K562 (cell line): ENCODE data around the gene LMTK2. TPM values are rescaled to one million over a fixed set of nuclear protein-coding genes. Genes with fewer than 3 reads are reported as not detected.

ENCODE experiments used
- ATAC-seq: fragments of 200-7000 bp; cut with Tn5 transposase; 3 replicates; pipeline ENCODE4 v1.9.1; 2020; ENCODE audit warnings: moderate library complexity
- BruUV-seq: library from RNA; stranded (reverse); fragments of 400-500 nt; replicated peaks from 2 replicates; lab custom pipeline; 2021; lab: Mats Ljungman, UMichigan
- CTCF ChIA-PET: fragments of 300-600 bp; formaldehyde crosslinking; extraction: SDS; loops from one replicate; lab custom pipeline; 2021; ENCODE audit warnings: low intra/inter-chr PET ratio; lab: Yijun Ruan, JAX
- POLR2A ChIA-PET: fragments of 300-600, 350-650 bp; sonication (Branson Sonifier 250); formaldehyde crosslinking; extraction: SDS; loops from one replicate; lab custom pipeline; 2021; ENCODE audit warnings: antibody characterized with exemption, inconsistent platforms; lab: Yijun Ruan, JAX
- DNase-seq, 4 experiments: peaks; one replicate each; pipeline versions ENCODE4 v3.0.0 to v3.0.0-alpha.2; 2011 to 2018; ENCODE audit warnings: low spot score in 3 of 4, mixed read lengths in 3 of 4; ENCODE audit errors: extremely low read depth in 1 of 4
- FAIRE-seq: peaks from 2 replicates; lab custom pipeline; 2011; peaks lifted over from hg19 to GRCh38; lab: Jason Lieb, UNC
- H2AFZ ChIP-seq: 2 replicates; pipeline ENCODE4 v1.6.0; 2011; ENCODE audit warnings: low read depth, low read length, control low read depth, inconsistent platforms
- H3K27ac ChIP-seq: fragments of 200-600 bp; 3 replicates; pipeline ENCODE4 v1.8.0; 2011; ENCODE audit warnings: low read depth, mild to moderate bottlenecking, control low read depth, inconsistent platforms, low read length, moderate library complexity, mixed read lengths; ENCODE audit errors: extremely low read depth
- H3K27me3 ChIP-seq, 2 experiments: fragments of 300-600 bp in 1 of 2; 2 replicates in 1 of 2; 3 replicates in 1 of 2; pipeline versions ENCODE4 v1.6.0 to v1.8.0; 2011; ENCODE audit warnings: inconsistent platforms in 2 of 2, low read length in 2 of 2, mild to moderate bottlenecking in 1 of 2, mixed read lengths in 1 of 2, moderate library complexity in 1 of 2; ENCODE audit not compliant: control insufficient read depth in 2 of 2, insufficient read depth in 2 of 2
- H3K36me3 ChIP-seq: fragments of 300-600 bp; 3 replicates; pipeline ENCODE4 v1.8.0; 2011; ENCODE audit warnings: mild to moderate bottlenecking, low read length, inconsistent platforms; ENCODE audit not compliant: control insufficient read depth, insufficient read depth
- H3K4me1 ChIP-seq, 2 experiments: fragments of 200-600 bp in 1 of 2; replicated peaks in 1 of 2; 2 replicates in 1 of 2; 3 replicates in 1 of 2; pipeline versions ENCODE4 v1.5.1 to v1.8.0; 2011; ENCODE audit warnings: inconsistent platforms in 2 of 2, low read length in 2 of 2, mild to moderate bottlenecking in 1 of 2, mixed read lengths in 1 of 2, moderate library complexity in 1 of 2; ENCODE audit not compliant: control insufficient read depth in 2 of 2, insufficient read depth in 2 of 2
- H3K4me2 ChIP-seq: 2 replicates; pipeline ENCODE4 v1.6.1; 2011; ENCODE audit warnings: low read length, control low read depth, inconsistent platforms, mixed read lengths; ENCODE audit not compliant: insufficient read depth
- H3K4me3 ChIP-seq: fragments of 200-600 bp; sonication (generic), shearing (Covaris generic); 2 replicates; pipeline ENCODE4 v1.5.1; 2016; ENCODE audit warnings: control low read depth, inconsistent platforms
- H3K79me2 ChIP-seq: fragments of 200-600 bp; 3 replicates; pipeline ENCODE4 v1.8.0; 2011; ENCODE audit warnings: low read length, inconsistent platforms; ENCODE audit not compliant: control insufficient read depth, insufficient read depth
- H3K9ac ChIP-seq, 2 experiments: 2 replicates each; pipeline versions ENCODE4 v1.6.0 to v1.6.1; 2011; ENCODE audit warnings: low read depth in 2 of 2, low read length in 2 of 2, control low read depth in 1 of 2, inconsistent platforms in 1 of 2, mild to moderate bottlenecking in 1 of 2, mixed read lengths in 1 of 2; ENCODE audit not compliant: insufficient read depth in 1 of 2
- H3K9me1 ChIP-seq: one replicate; pipeline ENCODE4 v1.6.0; 2011; ENCODE audit warnings: inconsistent platforms, mild to moderate bottlenecking, low read length, moderate library complexity; ENCODE audit not compliant: control insufficient read depth, insufficient read depth
- H3K9me3 ChIP-seq: replicated peaks from 2 replicates; pipeline ENCODE4 v1.5.1; 2011; ENCODE audit warnings: low read depth, low read length, inconsistent platforms; ENCODE audit not compliant: control insufficient read depth, insufficient read depth
- H4K20me1 ChIP-seq: replicated peaks from 2 replicates; pipeline ENCODE4 v1.6.1; 2011; ENCODE audit warnings: low read length, inconsistent platforms, mixed read lengths; ENCODE audit not compliant: control insufficient read depth, insufficient read depth
- E2F4 ChIP-seq: sonication (generic); formaldehyde crosslinking; IDR thresholded peaks from 2 replicates; pipeline ENCODE4 v1.8.0; 2022; ENCODE audit warnings: mild to moderate bottlenecking, low read depth, missing genetic modification reagents
- HDAC6 ChIP-seq: IDR thresholded peaks from 2 replicates; pipeline ENCODE4 v1.6.1; 2012; ENCODE audit warnings: low read depth, mild to moderate bottlenecking, control low read depth, inconsistent platforms, low read length, moderate library complexity
- HSF4 ChIP-seq: fragments of 250-450 bp; sonication (Bioruptor Pico); IDR thresholded peaks from 2 replicates; pipeline ENCODE4 v2.1.2; 2022; ENCODE audit warnings: mild to moderate bottlenecking, moderate library complexity, borderline replicate concordance
- IFI16 ChIP-seq: fragments of 250-450 bp; sonication (Bioruptor Pico); IDR thresholded peaks from 2 replicates; pipeline ENCODE4 v2.1.2; 2022; ENCODE audit warnings: mild to moderate bottlenecking, inconsistent platforms
- NR2C1 ChIP-seq, 2 experiments: fragments of 450-650 bp; IDR thresholded peaks; 2 replicates each; pipeline ENCODE4 v1.6.1; 2017; ENCODE audit warnings: mild to moderate bottlenecking in 2 of 2, antibody characterized with exemption in 1 of 2, inconsistent platforms in 1 of 2, missing compliant biosample characterization in 1 of 2, missing genetic modification characterization in 1 of 2
- NRF1 ChIP-seq, 2 experiments: fragments of 450-650 bp; IDR thresholded peaks in 1 of 2; conservative IDR thresholded peaks in 1 of 2; 2 replicates each; pipeline ENCODE4 v1.6.1; 2014; ENCODE audit warnings: mild to moderate bottlenecking in 2 of 2
- PPARD ChIP-seq: fragments of 250-450 bp; sonication (Bioruptor Pico); IDR thresholded peaks from 2 replicates; pipeline ENCODE4 v1.8.0; 2022; ENCODE audit warnings: inconsistent platforms, mild to moderate bottlenecking, moderate library complexity
- ZNF398 ChIP-seq: fragments of 250-450 bp; sonication (Bioruptor Pico); IDR thresholded peaks from 2 replicates; pipeline ENCODE4 v1.8.0; 2021; ENCODE audit warnings: moderate library complexity, mild to moderate bottlenecking, inconsistent platforms
- ZNF57 ChIP-seq: fragments of 450-650 bp; formaldehyde crosslinking; IDR thresholded peaks from 2 replicates; pipeline ENCODE4 v1.4.0; 2020; ENCODE audit warnings: mild to moderate bottlenecking, moderate library complexity
- ZNF584 ChIP-seq: fragments of 200-800 bp; sonication (Bioruptor generic); IDR thresholded peaks from 2 replicates; pipeline ENCODE4 v1.6.1; 2016; ENCODE audit warnings: low read depth, mild to moderate bottlenecking, missing genetic modification characterization, missing compliant biosample characterization
- WGBS: fragments of 100-300 bp; shearing (Covaris generic); methylation state at CpG from one replicate; pipeline ENCODE4 v1.1.6; 2016; ENCODE audit warnings: low coverage, mixed read lengths; ENCODE audit not compliant: insufficient coverage; ENCODE audit errors: missing lambda C conversion rate; 5-methylcytosine and 5-hydroxymethylcytosine counted together
- in situ Hi-C: fragments of 300-500 bp; cut with MboI; formaldehyde crosslinking; loops from 4 replicates; pipeline ENCODE4 v1.15.0; 2018; ENCODE audit warnings: inconsistent platforms, mixed read lengths
- intact Hi-C: fragments of 100-400 bp; cut with micrococcal nuclease; formaldehyde crosslinking; loops from 2 replicates; pipeline ENCODE4 v1.14.2; 2022
- polyA plus RNA-seq, 8 experiments: library from polyadenylated mRNA; depleted of rRNA in 4 of 8; stranded (reverse) in 5 of 8; unstranded in 3 of 8; fragments of >200 nt; fragmentation: Nextera tagmentation in 2 of 8; fragmentation: Illumina TruSeq in 1 of 8; extraction: Ambion mirVana in 2 of 8; extraction: Trizol in 1 of 8; gene quantifications; 2 replicates each; pipeline versions ENCODE4 v1.2.1 to v1.2.3, GENCODE V29; 2011 to 2014; ENCODE audit warnings: inconsistent platforms in 1 of 8, missing spikeins in 1 of 8
- total RNA-seq, 7 experiments: library from RNA; depleted of rRNA in 6 of 7; stranded (reverse); fragments of >200 nt in 6 of 7; fragmentation: Illumina TruSeq in 2 of 7; extraction: Trizol in 2 of 7; gene quantifications; 2 replicates each; pipeline versions ENCODE4 v1.2.1 to v1.2.3, GENCODE V29; 2011 to 2021; ENCODE audit warnings: low replicate concordance in 1 of 7

LMTK2 gene
- total and polyA plus RNA-seq, 9 of the 15 experiments (the other 6 are each of a cell fraction or from before 2014, with no cell fraction given), result 0.78 to 16.4 (median 6.3) TPM

GRCh38 chr7:98119256-98119918 lies 12.7 kb downstream of the LMTK2 start:
- intact Hi-C loops (no loop called here), in situ Hi-C loops (no loop called here)
- H3K27me3 ChIP-seq, result no peaks in the 10 kb centered on the region
- ChIA-PET CTCF (no interaction called here), POLR2A (interaction anchor here (1.2 to 7.0 kb wide), 3 partner anchors 9 to 13 kb away, joined by 3 to 54 read pairs (median 15); no protein-coding TSS in a partner anchor)
- TF ChIP-seq HDAC6, result no peak
- no peak for TF ChIP-seq PPARD (CRISPR knock-in tag)
- TF ChIP-seq NR2C1 (IDR thresholded peaks at IDR 0.05), result no peak
- TF ChIP-seq NR2C1 (tag; IDR thresholded peaks at IDR 0.05), result no peak
- TF ChIP-seq ZNF584 (CRISPR knock-in tag), result no peak
- TF ChIP-seq NRF1 (conservative IDR thresholded peaks at IDR 0.05 in 1 of 2, IDR thresholded peaks at IDR 0.05 in 1 of 2), result no peak
- TF ChIP-seq ZNF57, result no peak
- no peak for TF ChIP-seq IFI16 (CRISPR knock-in tag)
- no peak for TF ChIP-seq HSF4 (CRISPR knock-in tag)
- TF ChIP-seq E2F4 (CRISPR knock-in tag), result no peak
- TF ChIP-seq ZNF398 (CRISPR knock-in tag), result no peak
- no peak for FAIRE-seq
- H3K79me2 ChIP-seq, result peaks cover 30% of the 10 kb centered on the region
- no peak overlapping the region for H2AFZ ChIP-seq
- ATAC-seq, result no peak
- WGBS, result 81% methylated on average over 10 of the region's 10 CpGs
- H3K9ac ChIP-seq, result no peak overlapping the region
- peaks cover 6% of the 10 kb centered on the region; the same call in 1 of the 2 replicates for H4K20me1 ChIP-seq
- DNase-seq, result no peak
- no peaks in the 10 kb centered on the region for H3K9me1 ChIP-seq
- H3K27ac ChIP-seq, result no peak overlapping the region
- no peaks in the 10 kb centered on the region; a peak in 2 of 5 replicates for H3K4me1 ChIP-seq
- H3K4me2 ChIP-seq, result no peak overlapping the region
- no peaks in the 10 kb centered on the region; the same call in 2 of the 3 replicates for H3K36me3 ChIP-seq
- H3K4me3 ChIP-seq, result no peak overlapping the region
- no peaks in the 10 kb centered on the region for H3K9me3 ChIP-seq
- BruUV-seq, result no TSS peak
